ENCODE measurements around the gene FAM219B. TPM values are rescaled to one million over a fixed set of nuclear protein-coding genes. Genes with fewer than 3 reads are reported as not detected.
A peak's percentile ranks its signal among the peaks of the same experiment; 100 is the strongest.

FAM219B gene
- total and polyA plus RNA-seq, 10 of the 15 experiments (the other 5 are each of a cell fraction or from before 2014, with no cell fraction given): 7.6 to 53.2 (median 29.4) TPM

DNA sequence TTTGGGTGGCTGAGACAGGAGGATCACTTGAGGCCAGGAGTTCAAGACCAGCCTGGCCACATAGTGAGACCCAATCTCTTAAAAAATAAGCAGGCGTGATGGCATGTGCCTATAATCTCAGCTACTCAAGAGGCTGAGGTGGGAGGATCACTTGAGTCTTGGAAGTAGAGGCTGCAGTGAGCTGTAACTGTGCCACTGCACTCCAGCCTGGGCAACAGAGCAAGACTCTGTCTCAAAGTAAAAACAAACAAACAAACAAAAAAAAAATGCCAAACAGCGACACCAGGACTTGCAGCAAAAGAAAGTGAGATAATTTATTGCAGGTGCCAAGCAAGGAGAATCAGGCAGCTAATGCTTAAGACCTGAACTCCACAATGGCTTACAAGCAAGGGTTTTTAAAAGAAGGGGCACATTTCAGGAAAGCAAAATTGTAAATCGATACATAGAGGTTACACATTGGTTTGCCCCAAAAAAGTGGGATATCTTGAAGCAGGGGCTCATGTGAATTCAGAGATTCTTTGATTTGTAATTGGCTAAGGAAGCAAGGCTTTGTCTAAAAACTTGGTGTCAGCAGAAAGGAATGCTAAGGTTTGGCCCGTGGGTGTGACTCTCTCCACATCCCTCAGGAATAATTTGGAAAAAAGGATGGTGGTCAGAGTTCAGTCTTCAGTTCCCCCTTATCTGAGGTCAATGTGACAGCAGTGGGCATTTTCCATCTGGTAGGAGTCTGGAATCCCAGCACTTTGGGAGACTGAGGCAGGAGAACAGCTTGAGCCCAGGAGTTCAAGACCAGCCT lies 22.0 kb downstream of the FAM219B start:
- Histone ChIP-seq H3K27ac (ENCODE audit: control insufficient read depth, insufficient read depth) (no peak overlapping the region), H3K36me3 (ENCODE audit: control insufficient read depth in 2 of 2, insufficient read depth in 2 of 2, low read length in 1 of 2) (no peaks in the 10 kb centered on the region), H3K27me3 (replicated peaks in 1 of 2; ENCODE audit: control insufficient read depth in 2 of 2, insufficient read depth in 2 of 2, low read length in 1 of 2) (no peaks in the 10 kb centered on the region), H3K79me2 (ENCODE audit: control insufficient read depth, insufficient read depth, low read length) (no peaks in the 10 kb centered on the region), H3K4me3 (no peak overlapping the region), H3K9ac (ENCODE audit: control insufficient read depth, insufficient read depth, low read length) (no peak overlapping the region), H4K20me1 (ENCODE audit: control insufficient read depth, insufficient read depth) (no peaks in the 10 kb centered on the region), H2AFZ (ENCODE audit: control insufficient read depth, low read depth, low read length) (peak overlapping the region; percentile 51; the same call in 1 of the 2 replicates), H3K9me3 (replicated peaks; ENCODE audit: control insufficient read depth, insufficient read depth, low read length) (peaks cover 2% of the 10 kb centered on the region; the same call in 1 of the 3 replicates), H3K4me1 (ENCODE audit: control insufficient read depth, insufficient read depth, low read length) (peaks cover 17% of the 10 kb centered on the region), H3K4me2 (ENCODE audit: control insufficient read depth, insufficient read depth) (peak overlapping the region; percentile 81)
- 84% methylated on average over 4 of the region's 4 CpGs for WGBS (ENCODE audit: insufficient coverage, insufficient replicate concordance, low lambda C conversion rate, missing lambda C conversion rate)
- no peak for DNase-seq (ENCODE audit: low read depth, low spot score)
- POLR2A ChIA-PET: interaction anchor here (0.6 to 4.0 kb wide), 12 partner anchors 9 to 72 kb away, joined by 3 to 32 read pairs (median 4); partner anchors contain the start of genes RPP25 and SCAMP2
- intact Hi-C loops (cut with micrococcal nuclease; ENCODE audit: unreplicated experiment) (no loop called here), in situ Hi-C loops (cut with MboI) (no loop called here)
- no peak for FAIRE-seq
- ATAC-seq: no peak
- CTCF ChIA-PET: interaction anchor here (0.8 to 7.5 kb wide), 11 partner anchors 9 to 116 kb away, joined by 3 to 75 read pairs (median 8); partner anchors contain the start of genes FAM219B and SCAMP2
- SMC1A ChIA-PET (ENCODE audit: uncharacterized antibody, unreplicated experiment): interaction anchor here (0.9 to 5.0 kb wide), 10 partner anchors 9 to 115 kb away, joined by 3 to 65 read pairs (median 6); no protein-coding TSS in a partner anchor
- no peak for TF ChIP-seq NFXL1 (IDR thresholded peaks at IDR 0.05; ENCODE audit: borderline replicate concordance)
- TF ChIP-seq, protein P1, sequence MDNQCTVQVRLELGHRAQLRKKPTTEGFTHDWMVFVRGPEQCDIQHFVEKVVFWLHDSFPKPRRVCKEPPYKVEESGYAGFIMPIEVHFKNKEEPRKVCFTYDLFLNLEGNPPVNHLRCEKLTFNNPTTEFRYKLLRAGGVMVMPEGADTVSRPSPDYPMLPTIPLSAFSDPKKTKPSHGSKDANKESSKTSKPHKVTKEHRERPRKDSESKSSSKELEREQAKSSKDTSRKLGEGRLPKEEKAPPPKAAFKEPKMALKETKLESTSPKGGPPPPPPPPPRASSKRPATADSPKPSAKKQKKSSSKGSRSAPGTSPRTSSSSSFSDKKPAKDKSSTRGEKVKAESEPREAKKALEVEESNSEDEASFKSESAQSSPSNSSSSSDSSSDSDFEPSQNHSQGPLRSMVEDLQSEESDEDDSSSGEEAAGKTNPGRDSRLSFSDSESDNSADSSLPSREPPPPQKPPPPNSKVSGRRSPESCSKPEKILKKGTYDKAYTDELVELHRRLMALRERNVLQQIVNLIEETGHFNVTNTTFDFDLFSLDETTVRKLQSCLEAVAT (IDR thresholded peaks at IDR 0.05): 0 out of 2 replicates have a peak, but pooled peaks have one; percentile 57
- RAD21 ChIA-PET (ENCODE audit: unreplicated experiment): interaction anchor here (0.9 to 3.4 kb wide), 5 partner anchors 11 to 123 kb away, joined by 3 to 29 read pairs (median 11); partner anchors contain the start of gene SCAMP2
- BruUV-seq (replicated peaks): no TSS peak

Measured in GM12878 (cell line).